GM21619 (cell line): ENCODE results near the gene VPS26A.

Experiments
- ATAC-seq: cut with Tn5 transposase; IDR thresholded peaks from one replicate; pipeline ENCODE4 v1.9.1; 2021; ENCODE audit not compliant: unreplicated experiment

The VPS26A gene

DNA sequence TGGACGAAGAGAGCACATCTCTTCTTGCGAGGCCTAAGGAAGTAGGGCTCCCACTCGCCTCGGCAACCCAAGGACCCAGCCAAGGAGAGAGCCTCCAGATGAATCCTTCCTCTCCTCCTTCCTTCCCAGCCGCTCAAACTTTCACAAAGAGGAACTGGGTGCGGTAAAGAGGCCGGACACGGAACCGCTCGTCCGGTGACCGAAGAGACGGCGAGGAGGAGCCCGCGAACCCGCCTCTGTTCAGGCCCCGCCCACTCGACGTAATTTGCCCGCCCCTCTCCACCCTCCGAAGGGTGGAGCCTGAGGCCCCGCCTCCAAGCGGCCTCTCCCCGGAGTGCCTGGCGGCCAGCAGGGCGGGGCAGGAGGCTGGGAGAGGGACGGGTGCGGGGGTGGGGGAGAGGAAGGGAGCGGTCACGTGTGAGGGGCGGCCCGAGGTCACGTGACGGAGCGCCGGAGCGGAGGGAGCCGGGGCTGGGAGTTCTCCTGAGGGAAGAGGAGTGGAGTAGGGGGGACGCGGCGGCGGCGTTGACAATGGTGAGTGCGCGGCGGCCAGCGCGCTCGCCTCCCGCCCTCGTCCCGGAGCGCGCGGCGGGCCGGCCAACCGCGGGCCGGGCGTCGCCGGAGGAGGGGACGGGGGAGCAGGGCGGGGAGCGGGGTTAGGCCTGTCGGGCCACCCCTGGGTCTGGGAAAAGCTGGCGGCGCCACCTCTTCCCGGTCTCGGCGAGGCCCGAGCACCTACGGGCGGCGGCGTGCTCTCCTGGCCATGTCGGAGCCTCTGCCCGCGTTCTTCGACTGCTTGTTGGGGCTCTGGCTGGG is at the start of gene VPS26A:
VPS26A (plus strand) TSS at position 432 of the 816 bp plus-strand sequence; CDS start at position 532, 100 bp downstream.
- peak; percentile 84 for ATAC-seq

DNA sequence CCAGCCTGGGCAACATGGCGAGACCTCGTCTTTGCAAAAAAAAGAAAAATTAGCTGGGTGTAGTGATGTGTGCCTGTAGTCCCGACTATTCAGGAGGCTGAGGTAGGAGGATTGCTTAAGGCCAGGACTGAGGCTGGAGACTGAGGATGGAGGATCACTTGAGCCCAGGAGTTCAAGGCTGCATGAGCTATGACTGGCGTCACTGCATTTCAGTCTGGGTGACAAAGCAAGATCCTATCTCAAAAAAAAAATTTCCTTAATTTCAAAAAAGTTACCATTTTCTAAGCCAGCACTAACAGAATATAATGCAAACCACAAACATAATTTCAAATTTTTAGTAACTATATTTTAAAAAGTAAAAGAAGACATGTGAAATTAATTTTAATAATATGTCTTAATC is 49.4 kb upstream of the VPS26A start:
- ATAC-seq: no peak

DNA sequence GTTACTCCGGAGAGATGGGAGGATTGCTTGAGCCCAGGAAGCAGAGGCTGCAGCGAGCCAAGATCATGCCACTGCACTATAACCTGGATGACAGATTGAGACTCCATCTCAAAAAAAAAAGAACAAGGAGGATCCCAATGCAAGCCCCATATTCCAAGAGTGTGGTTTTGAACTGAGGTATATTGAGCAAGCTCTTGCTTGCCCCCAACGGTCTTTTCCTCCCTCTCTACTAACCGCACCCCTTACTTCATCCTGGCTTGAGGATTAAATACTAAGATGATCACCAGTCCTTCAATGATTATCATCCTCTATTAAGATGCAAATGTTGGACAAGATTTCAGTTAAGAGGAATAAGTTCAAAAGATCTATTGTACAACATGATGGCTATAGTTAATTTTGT is 48.5 kb upstream of the VPS26A start:
- ATAC-seq: no peak

DNA sequence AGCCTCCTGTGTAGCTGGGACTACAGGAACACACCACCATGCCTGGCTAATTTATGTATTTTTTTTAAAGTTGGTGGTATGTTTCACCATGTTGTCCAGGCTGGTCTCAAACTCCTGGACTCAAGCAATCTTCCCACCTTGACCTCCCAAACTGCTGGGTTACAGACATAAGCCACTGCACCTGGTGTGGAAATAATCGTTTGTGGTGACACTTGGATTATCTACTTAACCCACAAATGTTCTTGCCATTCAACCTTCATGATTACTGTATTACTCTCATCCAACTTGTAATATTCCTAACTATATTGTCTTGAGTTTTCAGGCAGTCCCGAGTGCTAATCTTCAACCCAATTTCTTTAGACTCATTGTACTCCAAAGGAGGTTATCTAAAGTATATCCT is 45.7 kb upstream of the VPS26A start:
- no peak for ATAC-seq

DNA sequence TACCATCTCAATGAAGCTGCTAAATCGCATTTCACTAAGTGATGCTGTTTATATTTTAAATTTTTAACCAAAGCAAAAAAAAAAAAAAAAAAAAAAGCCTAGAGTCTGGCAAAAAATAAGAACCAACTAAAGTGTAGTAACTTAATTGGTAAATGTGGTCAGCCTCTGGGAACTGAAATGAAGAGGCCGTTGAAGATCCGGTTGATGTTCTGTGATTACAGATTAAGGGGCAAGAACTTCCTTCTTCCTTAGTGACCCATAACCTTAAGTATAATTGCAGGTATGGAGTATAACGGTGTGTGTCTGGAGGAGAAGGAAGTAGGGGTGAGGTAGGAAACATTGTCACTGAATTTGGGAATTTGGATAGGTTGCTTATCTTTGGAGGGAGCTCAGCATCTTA is 43.8 kb upstream of the VPS26A start:
- ATAC-seq: no peak

DNA sequence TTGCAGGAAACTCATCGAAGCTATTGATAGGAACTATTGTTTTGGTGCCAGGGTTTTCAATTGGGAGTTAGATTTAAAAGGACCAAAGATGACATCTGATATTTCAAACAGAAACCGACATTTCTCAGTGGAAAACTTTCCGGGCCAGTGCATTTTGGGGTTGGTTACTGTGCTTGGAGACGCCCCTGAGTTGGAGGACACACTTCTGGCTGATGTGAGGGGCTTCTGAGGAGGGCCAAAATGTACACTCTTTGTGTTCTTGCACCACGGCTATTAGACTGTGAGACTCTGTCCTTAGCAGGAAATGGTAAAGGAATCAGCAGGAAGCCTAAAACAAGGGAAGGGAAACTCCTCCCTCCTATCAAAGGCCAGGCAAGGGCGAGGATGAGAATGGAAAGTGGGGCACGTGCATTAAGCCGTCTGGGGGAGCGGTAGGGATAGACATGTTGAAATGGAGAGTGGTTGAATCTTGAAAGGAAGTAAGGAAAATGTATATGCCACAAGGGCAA is 37.9 kb upstream of the VPS26A start:
- ATAC-seq: no peak

DNA sequence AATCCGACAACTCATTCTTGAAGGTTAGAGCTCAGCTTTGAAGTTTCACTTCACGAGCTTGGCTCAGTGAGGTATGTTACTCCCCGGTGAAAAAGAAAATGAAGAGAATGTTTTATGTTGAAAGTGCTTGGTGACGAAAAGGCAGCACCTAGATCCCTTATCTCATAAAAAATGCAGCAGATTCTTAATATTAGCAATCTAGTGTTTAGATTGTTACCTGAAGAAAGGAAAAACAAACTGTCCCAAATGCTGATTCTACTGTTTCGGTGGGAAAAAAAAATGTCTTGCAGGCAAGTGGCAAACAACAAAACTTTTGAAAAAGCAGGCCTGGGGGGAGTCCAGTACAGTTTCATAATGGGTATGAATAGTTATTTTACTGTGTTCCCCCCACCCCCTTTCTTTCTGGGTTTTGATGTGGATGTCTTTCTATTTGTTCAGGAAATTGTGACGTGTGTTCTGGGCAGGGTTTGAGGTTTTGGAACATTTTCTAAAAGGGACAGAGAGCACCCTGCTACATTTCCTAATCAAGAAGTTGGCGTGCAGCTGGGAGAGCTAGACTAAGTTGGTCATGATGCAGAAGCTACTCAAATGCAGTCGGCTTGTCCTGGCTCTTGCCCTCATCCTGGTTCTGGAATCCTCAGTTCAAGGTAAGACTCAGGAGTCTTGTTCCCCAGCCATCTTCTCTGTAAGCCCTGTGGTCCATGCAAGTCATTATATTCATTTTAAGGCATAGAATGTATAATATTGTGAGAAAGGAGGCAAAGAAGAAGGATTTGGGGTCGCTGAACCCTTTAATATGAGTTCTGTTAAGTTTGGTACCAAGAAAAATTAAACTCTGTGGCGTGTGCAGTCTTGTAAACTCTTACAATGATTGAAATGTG is 36.1 kb upstream of the VPS26A start, which contains the start of gene SRGN:
SRGN (plus strand) TSS at position 514 of the 881 bp plus-strand sequence; CDS start at position 569, 55 bp downstream.
- ATAC-seq: peak; percentile 60

DNA sequence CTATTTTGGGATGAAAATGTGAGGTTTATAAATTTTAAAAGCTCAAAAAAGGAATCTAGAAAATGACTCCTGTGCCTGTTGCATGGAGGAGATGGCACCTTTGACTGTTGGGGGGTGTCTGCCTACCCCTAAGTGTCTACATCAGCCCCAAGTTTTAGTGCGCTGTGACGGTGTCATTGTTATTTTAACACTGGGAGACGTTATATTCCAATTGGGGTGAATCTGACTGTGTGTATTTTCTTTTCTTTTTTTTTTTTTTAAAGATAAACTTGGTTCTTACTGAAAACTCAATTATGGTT is 35.6 kb upstream of the VPS26A start:
- no peak for ATAC-seq

DNA sequence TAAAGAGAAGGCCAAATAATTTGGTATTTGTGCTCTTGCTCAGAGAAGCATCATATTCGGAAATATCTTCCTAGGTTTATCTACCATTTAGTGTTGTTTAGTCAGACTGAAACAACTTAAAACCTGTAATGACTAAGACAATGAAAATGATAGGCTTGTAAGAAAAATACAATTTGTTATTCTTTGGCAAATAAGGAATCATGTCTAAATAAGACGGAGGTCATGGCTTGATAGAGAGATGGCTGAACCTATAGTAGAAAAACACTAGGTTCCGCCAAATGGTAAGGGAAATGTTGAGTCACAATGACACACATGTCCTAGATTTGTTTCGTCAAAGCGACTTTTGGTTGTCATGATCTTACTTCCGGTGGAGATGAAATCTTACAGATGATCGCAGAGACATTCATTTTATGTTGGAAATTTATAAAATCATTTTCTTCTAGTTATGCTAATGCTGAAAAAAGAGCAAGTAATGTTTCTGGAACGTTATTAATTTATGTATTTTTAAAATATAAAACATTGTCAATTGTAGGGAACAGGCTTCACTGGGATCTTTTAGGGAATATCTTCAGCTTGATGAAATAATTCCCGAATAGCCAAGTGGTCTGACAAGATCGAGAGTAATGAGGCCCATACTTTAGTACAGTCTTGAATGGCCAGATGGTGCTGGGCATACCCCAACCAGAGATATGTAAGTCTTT is 35.0 kb upstream of the VPS26A start:
- ATAC-seq: no peak

DNA sequence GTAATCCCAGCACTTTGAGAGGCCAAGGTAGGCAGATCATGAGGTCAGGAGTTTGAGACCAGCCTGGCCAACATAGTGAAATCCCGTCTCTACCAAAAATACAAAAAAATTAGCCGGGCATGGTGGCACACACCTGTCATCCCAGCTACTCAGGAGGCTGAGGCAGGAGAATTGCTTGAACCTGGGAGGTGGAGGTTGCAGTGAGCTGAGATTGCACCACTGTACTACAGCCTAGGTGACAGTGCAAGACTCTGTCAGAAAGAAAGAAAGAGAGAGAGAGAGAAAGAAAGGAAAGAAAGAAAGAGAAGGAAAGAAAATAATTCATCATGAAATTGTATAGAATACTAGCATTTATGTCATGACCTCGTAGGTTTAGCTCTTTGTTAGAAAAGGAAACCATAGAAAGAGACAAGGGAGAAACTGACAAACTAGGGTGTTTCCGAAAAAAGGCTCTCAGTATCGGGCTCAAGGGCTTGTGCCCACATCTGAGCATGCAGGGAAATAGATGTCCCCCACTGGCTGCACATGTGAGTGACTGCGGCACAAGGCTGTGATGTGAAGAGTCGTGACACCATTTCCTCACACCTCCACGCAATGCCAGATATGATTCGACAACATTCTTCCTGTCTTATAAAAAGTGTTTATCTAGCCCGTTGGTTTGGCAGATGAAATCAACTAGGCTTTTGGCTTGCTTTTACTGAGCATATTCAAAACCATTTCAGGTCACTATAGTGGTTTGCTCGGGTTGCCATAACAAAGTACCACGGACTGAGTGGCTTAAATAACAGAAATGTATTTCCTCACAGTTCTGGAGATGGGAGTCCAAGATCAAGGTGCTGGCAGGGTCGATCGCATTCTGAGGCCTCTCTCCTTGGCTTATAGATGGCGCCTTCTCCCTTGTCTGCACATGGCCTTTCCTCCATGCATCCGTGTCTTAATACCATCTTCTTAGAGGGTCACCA is 34.1 kb upstream of the VPS26A start:
- peak; percentile 38 for ATAC-seq

DNA sequence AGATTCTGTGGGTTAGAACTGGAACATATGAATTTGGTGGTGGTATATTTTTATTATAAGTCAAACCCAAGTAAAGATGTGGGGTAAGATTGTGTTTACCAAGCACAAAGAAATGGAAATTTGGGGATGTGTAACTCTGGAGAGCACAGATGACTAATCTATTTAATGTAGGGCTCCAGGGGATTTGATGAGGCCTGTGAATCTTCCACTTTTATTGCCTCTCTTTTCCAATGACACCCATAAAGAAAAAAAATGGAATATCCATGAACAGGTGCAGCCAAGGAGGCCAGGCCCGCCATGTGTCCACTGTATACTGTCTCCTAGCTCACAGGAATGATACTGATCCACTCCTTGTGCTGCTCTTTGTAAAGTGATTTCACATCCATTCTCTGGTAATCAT is 33.3 kb upstream of the VPS26A start:
- no peak for ATAC-seq

DNA sequence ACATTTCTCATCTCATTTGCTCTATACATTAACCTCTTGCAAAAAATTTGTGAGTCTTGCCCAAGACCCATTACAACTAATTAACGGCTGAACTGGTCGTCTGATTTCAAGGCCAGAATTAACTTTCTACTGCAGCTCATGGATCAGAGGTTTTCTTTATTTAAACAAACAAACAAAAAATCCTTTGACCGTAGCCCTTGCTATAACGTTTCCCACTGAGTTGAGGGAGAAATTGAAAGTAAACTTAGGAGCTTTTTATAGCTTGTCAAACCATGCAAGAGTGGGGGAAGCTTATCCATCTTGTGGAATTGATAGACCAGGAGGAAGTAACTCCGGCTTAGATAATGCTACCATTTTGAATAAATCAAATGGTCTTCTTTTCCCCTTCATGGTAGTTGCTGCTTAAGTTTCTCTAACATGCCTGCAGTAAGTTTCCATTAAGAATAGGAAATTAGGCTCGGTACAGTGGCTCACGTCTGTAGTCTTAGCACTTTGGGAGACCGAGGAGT is 32.8 kb upstream of the VPS26A start:
- ATAC-seq: no peak

DNA sequence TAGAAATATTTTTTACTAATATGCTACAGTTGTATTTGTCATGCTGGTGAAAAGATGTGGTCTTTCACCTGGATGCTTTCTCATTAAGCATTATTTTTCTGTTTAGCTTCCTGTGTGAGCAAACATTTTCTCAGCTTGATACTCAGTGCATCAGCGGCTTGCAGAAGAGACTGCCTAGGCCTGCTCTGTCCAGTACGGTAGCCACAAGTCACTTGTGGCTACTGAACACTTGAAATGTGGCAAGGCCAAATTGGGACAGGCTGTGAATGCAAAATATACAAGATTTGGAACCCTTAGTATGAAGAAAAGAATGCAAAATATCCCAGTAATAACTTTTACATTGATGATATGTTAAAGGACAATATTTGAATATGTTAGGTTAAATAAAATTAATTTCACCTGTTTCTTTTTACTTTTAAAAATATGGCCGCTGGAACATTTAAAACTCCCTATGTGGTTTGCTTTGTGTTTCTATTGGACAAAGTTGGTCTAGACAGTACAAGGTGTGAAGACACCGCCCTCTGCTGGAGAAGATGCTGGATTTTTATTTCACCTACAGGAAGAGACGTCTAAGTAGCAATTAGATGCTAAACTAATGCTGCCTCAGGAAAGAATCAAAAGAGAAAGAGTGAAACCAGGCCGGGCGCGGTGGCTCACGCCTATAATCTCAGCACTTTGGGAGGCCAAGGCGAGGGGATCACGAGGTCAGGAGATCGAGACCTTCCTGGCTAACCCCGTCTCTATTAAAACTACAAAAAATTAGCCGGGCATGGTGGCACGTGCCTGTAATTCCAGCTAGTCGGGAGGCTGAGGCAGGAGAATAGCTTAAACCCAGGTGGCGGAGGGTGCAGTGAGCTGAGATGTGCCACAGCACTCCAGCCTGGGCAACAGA is 30.8 kb upstream of the VPS26A start:
- ATAC-seq: peak; percentile 32

DNA sequence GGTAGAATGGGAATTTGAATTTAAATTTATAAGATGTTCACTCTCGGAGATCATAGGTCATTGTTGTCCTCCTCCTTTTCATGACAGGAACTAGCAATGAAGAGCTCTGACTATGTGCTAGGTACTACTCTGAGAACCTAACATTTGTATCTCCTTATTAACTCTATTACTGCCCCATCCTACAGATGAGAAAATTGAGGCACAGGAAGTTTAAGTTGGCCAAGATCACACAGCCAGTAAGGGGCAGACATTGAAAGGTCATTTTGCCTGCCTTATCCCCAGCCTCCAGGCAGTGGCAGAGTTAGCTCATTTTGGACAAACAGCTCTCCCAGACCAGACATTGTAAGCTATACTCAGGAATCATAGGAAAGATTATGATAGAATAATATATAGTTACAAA is 30.0 kb upstream of the VPS26A start:
- no peak for ATAC-seq

DNA sequence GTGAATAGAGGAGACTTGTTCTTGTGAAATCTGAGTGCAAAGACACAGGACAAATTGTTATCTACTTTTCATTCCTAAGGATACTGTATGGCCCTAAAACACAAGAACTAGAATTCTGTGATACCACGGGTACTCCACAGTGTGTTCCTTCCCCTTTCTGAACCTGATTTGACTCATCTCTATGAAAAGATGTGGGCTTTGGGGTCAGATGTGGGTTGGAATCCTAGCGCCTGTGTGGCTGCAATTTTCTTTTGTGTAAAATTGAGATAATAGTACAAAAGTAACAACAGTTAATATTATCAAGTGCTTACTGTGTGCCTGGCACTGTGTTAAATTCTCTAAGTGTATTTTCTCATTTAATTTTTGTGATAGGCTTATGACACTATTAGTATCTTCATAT is 27.9 kb upstream of the VPS26A start:
- no peak for ATAC-seq

DNA sequence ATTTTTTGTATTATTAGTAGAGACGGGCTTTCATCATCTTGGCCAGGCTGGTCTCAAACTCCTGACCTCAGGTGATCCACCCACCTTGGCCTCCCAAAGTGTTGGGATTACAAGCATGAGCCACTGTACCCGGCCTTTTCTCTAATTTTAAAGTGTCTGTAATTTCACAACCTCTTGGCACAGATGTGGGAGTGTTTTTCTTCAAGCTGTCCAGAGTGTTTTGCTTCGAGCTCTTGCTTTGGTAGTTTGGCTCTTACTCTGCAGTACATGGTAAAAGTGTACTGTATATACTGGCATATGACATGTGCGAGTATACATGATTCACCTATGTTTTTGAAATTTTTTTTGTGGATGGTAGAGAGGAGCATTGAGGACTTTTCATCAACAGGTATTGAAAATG is 26.2 kb upstream of the VPS26A start:
- ATAC-seq: no peak

DNA sequence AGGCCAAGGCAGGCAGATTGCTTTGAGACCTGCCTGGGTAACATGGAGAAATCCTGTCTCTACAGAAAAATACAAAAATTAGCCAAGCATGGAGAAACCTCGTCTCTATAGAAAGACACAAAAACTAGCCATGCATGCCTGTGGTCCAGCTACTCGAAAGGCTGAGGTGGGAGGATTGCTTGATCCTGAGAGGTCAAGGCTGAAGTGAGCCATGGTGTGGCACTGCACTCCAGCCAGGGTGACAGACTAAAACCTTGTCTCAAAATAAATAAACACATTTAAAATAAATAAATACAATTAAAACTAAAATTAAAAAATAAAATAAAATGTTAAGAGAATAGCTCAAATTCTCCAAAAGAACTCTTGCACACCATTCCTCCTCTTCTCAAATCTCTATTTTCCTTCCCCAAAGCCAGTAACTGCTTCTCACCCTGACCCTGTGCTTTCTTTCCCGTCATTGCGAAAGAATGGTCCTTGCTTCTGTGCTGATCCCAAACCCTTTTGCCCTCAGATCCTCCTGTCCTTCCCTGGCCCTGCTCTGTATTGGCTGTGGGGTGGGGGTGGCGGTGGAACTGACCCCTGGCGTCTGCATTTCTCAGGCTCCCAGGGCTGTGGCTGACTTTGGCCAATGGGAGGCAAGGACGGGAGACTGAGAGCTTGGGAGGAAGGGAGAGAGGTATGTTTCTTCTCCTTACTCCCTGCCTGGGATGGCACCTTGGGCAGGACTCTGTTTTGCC is 23.7 kb upstream of the VPS26A start:
- no peak for ATAC-seq

DNA sequence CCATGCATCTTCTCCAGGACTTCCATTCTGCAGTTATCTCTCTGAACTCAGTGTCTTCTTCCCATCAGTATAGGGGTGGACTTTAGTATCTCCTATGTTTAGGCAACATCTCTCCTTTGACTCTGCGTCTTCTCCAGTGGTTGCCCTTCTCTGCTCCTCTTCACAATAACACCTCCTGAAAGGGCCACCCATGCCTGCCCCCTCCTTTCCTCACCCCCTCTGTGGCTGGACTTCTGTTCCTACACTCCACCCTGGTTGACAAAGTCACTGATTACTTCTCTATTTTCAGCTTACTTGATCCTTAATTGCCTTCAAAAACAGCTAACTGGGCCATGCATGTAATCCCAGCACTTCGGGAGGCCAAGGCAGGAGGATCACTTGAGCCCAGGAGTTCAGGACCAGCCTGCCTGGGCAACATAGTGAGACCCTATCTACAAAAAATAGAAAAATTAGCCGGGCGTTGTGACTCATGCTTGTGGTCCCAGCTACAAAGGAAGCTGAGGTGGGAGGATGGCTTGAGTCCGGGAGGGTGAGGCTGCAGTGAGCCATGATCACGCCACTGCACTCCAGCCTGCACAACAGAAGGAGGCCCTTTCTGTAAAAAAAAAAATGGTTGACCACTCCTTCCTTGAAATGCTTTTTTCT is 22.4 kb upstream of the VPS26A start:
- no peak for ATAC-seq
